Immature natural killer cell (primary cell): ENCODE measurements around the gene CACNA2D2. TPM values are rescaled to one million over a fixed set of nuclear protein-coding genes. Genes with fewer than 3 reads are reported as not detected.
A peak's percentile ranks its signal among the peaks of the same experiment; 100 is the strongest.

Source experiments
- DNase-seq, 3 donors: peaks; one replicate each; pipeline ENCODE4 v3.0.0; 2022; ENCODE audit warnings: mixed read lengths in 1 of 3
- H3K27ac Mint-ChIP-seq, 6 donors: one replicate each; pipeline ENCODE4 v1.8.0; 2020; ENCODE audit warnings: mixed read lengths in 6 of 6, mild to moderate bottlenecking in 5 of 6, inconsistent platforms in 4 of 6, moderate library complexity in 3 of 6
- H3K27me3 Mint-ChIP-seq, 3 donors: one replicate each; pipeline ENCODE4 v1.8.0; 2020 to 2021; ENCODE audit warnings: low read depth in 3 of 3, mild to moderate bottlenecking in 3 of 3, mixed read lengths in 3 of 3, moderate library complexity in 3 of 3, inconsistent platforms in 1 of 3
- H3K36me3 Mint-ChIP-seq, 3 donors: one replicate each; pipeline ENCODE4 v1.8.0; 2020; ENCODE audit warnings: mixed read lengths in 3 of 3, inconsistent platforms in 2 of 3, mild to moderate bottlenecking in 2 of 3
- H3K4me1 Mint-ChIP-seq, 2 donors: one replicate each; pipeline ENCODE4 v1.8.0; 2020; ENCODE audit warnings: inconsistent platforms in 2 of 2, mild to moderate bottlenecking in 2 of 2, mixed read lengths in 2 of 2, moderate library complexity in 1 of 2
- H3K4me3 Mint-ChIP-seq, 5 donors: one replicate each; pipeline ENCODE4 v1.8.0; 2020; ENCODE audit warnings: mild to moderate bottlenecking in 5 of 5, mixed read lengths in 5 of 5, inconsistent platforms in 3 of 5, moderate library complexity in 3 of 5
- H3K9me3 Mint-ChIP-seq, 6 donors: one replicate each; pipeline ENCODE4 v1.8.0; 2020; ENCODE audit warnings: mild to moderate bottlenecking in 6 of 6, mixed read lengths in 6 of 6, inconsistent platforms in 4 of 6, moderate library complexity in 3 of 6
- polyA plus RNA-seq, 3 donors: library from polyadenylated mRNA; unstranded; fragments of 300-500 nt; fragmentation: Illumina TruSeq; gene quantifications; one replicate each; pipeline ENCODE4 v1.2.3, GENCODE V29; 2021

CACNA2D2 gene
- polyA plus RNA-seq, 3 donors from 2014 or later, result 1.5 to 6.0 (median 2.3) TPM

DNA sequence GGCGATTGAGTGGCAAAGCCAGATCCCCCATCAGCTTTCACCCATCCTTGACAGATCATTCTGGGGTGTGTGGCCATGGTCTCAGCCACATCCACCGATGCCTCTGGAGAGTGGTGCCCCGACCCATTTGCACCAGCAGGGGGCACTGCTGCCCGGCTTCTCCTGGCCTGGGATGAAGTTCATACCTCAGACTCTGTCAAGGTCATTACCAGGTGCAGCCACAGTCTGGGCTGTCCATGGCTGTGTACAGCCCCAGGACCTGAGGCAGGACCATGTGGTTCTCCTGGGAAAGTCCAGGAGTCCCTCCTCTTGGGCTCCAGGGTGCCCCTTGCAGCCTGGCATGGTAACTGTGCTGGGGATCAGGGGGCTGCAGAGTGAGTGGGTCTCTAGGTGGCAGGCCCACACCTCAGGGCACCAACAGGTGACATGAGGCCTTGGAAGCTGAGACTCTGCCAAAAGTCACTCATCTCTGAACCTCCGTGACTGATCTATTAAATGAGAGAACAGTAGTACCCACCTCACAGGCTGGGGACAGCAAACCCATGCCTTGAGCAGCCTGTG, 67.2 kb downstream of the CACNA2D2 start:
- H3K27ac Mint-ChIP-seq, result peak overlapping the region; percentile 79 to 93 (median 86)
- peaks cover 0 to 4% (median 0%) of the 10 kb centered on the region in 3 donors for H3K36me3 Mint-ChIP-seq
- peak overlapping the region; percentile 40 to 76 (median 70) for H3K4me3 Mint-ChIP-seq
- peaks cover 0 to 5% (median 1%) of the 10 kb centered on the region in 3 donors for H3K27me3 Mint-ChIP-seq
- DNase-seq, result peak; percentile 85 to 86 (median 85)
- no peaks in the 10 kb centered on the region for H3K9me3 Mint-ChIP-seq
- H3K4me1 Mint-ChIP-seq, result peaks cover 64 to 68% of the 10 kb centered on the region in 2 donors

DNA sequence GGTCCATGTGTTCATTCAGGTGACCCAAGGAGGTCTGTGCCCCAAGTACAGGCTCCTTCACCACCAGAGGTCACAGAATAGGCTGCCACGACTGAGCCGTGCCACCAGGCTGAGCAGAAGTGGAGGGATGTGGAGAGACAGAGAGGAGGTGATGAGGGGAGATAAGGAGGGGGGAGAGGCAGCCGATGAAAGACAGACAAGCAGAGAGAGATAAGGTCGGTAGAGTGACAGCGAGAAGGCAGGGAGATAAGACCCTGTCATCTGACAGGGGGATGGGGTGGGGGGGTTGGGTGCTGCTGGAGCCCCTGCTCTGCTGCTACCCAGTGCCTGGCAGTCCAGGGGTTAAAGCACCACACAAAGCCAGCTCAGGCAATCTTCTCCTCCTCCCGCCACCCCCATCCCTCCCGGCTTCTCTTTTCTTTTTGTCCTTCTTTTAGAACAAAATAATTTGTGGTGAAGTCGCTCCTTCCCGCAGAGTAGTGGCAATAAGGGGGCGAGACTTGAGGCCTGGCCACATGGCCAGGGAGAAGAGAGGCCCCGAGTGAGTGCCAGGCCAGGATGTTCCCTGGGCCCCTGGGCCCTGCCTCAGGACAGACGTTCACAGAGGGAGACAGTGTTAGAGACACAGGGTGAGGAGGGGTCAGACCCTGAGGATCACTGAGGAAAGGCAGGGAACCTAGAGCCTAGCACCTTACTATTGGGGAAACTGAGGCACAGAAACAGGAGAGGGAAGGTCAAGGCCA, 67.9 kb downstream of the CACNA2D2 start:
- DNase-seq, result no peak
- H3K4me3 Mint-ChIP-seq, result peak overlapping the region; percentile 45 to 76 (median 72)
- no peaks in the 10 kb centered on the region for H3K9me3 Mint-ChIP-seq
- peaks cover 0 to 4% (median 0%) of the 10 kb centered on the region in 3 donors for H3K36me3 Mint-ChIP-seq
- H3K27me3 Mint-ChIP-seq, result peaks cover 0 to 3% (median 1%) of the 10 kb centered on the region in 3 donors
- H3K4me1 Mint-ChIP-seq, result peaks cover 69 to 74% of the 10 kb centered on the region in 2 donors
- peak overlapping the region; percentile 79 to 90 (median 88) for H3K27ac Mint-ChIP-seq

DNA sequence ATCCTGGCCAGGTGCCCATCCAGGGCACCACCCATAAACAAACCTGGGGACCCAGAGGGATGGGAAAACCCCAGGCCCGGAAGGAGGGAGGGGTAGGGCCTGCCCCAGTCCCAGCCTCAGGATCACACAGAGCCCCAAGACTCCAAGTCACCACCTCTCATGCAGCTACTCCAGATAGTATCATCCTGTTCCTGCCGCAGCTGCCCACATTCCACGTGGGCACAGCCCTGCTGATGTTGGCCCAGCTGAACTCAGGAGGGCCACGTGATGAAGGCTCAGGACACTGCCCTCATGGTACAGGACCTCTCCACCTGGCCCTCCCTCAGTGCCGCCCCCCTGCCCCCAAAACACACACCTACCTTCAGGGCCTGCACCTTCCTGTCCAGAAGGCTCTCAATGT, 69.5 kb downstream of the CACNA2D2 start:
- H3K4me3 Mint-ChIP-seq, result peak overlapping the region in 3 of 5 donors; percentile 5 to 24 (median 21)
- DNase-seq, result no peak
- H3K27me3 Mint-ChIP-seq, result peaks cover 2 to 7% (median 5%) of the 10 kb centered on the region in 3 donors
- peaks cover 85 to 89% of the 10 kb centered on the region in 2 donors for H3K4me1 Mint-ChIP-seq
- H3K36me3 Mint-ChIP-seq, result peaks cover 0 to 4% (median 0%) of the 10 kb centered on the region in 3 donors
- H3K27ac Mint-ChIP-seq, result peak overlapping the region; percentile 39 to 90 (median 60)
- no peaks in the 10 kb centered on the region for H3K9me3 Mint-ChIP-seq

DNA sequence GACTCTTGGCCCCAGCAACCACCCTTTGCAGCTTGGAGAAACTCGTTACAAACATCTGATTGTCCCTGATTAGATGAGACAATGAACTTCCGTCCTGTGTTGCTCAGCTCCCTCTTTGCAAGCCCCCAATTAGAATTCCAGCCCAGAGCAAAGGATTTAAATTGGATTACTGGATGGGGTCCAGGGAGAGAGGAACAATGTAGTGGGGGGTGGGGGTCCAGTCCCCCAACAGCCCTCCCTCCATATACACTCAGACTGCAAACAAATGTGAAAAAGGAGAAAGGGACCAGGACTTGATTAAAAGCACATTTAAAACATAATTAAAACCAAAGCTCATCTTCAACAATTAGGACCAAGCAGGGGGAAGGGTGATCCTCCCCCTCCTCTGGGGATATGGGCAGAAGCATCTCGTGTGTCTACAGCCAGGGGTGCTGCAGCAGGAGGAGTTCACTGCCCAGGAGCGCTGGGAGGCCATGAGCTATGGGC, 72.4 kb downstream of the CACNA2D2 start:
- peak in 1 of 3 donors; percentile 18 for DNase-seq
- Mint-ChIP-seq H3K4me3 (peak overlapping the region; percentile 70 to 88 (median 80)), H3K27me3 (peaks cover 2 to 9% (median 7%) of the 10 kb centered on the region in 3 donors), H3K27ac (peak overlapping the region; percentile 86 to 96 (median 94)), H3K36me3 (peaks cover 0 to 4% (median 0%) of the 10 kb centered on the region in 3 donors), H3K9me3 (no peaks in the 10 kb centered on the region), H3K4me1 (peaks cover 93% of the 10 kb centered on the region in 2 donors)

DNA sequence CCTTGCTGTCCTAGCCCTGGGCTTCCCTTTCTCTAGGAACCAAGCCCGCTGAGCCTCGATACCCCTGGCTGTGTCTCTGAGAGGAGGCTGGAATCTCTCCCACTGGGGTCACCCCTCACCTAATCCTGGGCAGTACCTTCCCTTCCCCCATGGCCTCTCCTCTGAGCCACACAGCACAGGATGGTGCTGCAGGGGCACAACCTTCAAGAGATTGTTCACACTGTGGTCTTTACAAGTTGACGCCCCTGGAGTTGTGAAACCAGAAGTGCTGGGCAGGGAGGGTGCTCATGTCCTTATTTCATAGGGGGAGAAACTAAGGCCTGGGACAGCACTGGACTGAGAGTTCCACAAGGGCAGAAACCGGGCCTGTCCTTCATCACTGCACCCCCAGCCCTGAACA, 73.2 kb downstream of the CACNA2D2 start:
- Mint-ChIP-seq H3K27ac (peak overlapping the region; percentile 86 to 96 (median 94)), H3K4me1 (peaks cover 91 to 92% of the 10 kb centered on the region in 2 donors)

DNA sequence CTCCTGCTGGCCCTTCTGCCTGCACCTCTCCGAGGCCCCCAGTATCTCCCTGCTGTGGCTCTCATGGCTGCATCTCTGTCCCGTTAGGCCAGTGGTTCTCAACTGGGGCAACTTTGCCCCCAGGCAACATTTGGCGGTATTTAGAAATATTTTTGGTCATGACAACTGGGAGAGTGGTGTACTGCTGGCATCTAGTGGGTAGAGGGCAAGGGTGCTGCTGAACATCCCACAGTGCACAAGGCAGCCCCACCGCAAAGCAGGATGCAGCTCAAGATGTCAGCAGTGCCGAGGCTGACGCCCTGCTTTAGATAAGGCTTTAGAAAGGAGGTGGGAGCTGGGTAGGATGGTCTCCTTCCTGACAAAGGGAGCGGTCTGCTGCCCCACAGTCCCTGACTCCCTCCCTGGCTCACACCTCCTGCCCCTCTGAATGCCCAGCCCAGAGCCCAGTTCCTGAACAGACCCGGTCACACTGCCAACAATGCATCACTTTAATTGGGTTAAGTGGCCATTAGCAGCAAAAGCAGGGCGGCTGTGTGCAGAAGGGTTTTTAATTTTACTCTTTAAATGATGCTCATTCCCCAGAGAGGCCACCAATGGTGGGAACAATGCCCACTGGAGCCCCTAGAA, 75.3 kb downstream of the CACNA2D2 start:
- H3K4me1 Mint-ChIP-seq, result peaks cover 73 to 74% of the 10 kb centered on the region in 2 donors
- H3K27ac Mint-ChIP-seq, result peak overlapping the region; percentile 90 to 99 (median 94)
- H3K4me3 Mint-ChIP-seq, result peak overlapping the region; percentile 56 to 85 (median 72)
- no peaks in the 10 kb centered on the region for H3K36me3 Mint-ChIP-seq
- H3K27me3 Mint-ChIP-seq, result peaks cover 2 to 7% (median 7%) of the 10 kb centered on the region in 3 donors
- peak; percentile 73 to 83 (median 80) for DNase-seq
- H3K9me3 Mint-ChIP-seq, result no peaks in the 10 kb centered on the region

More for the DNA sequence above, 73.2 kb downstream of the CACNA2D2 start:
- H3K27me3 Mint-ChIP-seq, result peaks cover 2 to 7% (median 7%) of the 10 kb centered on the region in 3 donors
- H3K4me3 Mint-ChIP-seq, result peak overlapping the region; percentile 70 to 88 (median 80)
- no peaks in the 10 kb centered on the region for H3K9me3 Mint-ChIP-seq
- peak; percentile 81 to 83 (median 81) for DNase-seq
- peaks cover 0 to 4% (median 0%) of the 10 kb centered on the region in 3 donors for H3K36me3 Mint-ChIP-seq

DNA sequence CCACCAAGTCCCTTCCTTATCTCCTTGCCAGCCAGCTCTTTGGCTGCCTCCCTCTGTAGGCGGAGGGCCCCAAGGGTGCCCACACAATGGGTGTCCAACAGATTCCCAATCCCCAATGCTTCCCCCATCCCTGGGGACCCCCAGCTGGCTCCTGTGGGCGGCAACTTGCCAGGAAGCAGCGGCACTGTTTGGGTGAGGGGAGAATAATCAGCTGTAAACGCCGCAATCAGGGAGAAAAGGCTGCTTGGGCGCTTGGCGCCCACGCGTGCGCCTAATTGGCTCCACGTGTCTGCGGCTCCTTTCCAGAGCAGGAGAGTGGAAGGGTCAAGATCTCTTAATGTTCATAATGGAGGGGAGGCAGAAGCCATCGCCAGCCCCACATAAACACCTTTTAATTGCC, 76.2 kb downstream of the CACNA2D2 start:
- Mint-ChIP-seq H3K27ac (peak overlapping the region; percentile 90 to 99 (median 94)), H3K27me3 (peaks cover 2 to 9% (median 7%) of the 10 kb centered on the region in 3 donors), H3K9me3 (no peaks in the 10 kb centered on the region), H3K4me3 (peak overlapping the region; percentile 15 to 85 (median 65)), H3K4me1 (peaks cover 67% of the 10 kb centered on the region in 2 donors), H3K36me3 (no peaks in the 10 kb centered on the region)
- no peak for DNase-seq

DNA sequence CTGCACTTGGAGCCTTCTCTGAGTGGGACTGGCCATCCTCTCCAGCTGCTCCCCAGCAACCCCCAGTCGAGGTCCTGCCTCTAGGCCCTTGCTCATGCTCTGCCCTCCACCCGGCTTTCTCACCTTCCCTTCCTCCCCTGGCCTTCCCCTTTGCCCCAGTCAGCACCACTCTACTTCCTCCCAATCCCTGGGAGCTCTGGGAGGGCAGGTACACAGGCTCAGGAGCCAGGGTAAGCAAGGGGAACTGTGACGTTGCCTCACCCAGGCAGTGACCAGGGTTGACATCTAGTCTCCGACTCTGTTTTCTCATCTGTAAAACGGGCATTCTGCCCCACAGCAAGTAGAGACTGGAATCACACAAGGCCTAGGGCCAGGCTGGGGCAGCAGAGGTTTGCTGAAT, 77.5 kb downstream of the CACNA2D2 start:
- H3K36me3 Mint-ChIP-seq, result no peaks in the 10 kb centered on the region
- no peak for DNase-seq
- H3K27ac Mint-ChIP-seq, result peak overlapping the region in 5 of 6 donors; percentile 49 to 81 (median 71)
- peaks cover 58 to 60% of the 10 kb centered on the region in 2 donors for H3K4me1 Mint-ChIP-seq
- peaks cover 2 to 10% (median 7%) of the 10 kb centered on the region in 3 donors for H3K27me3 Mint-ChIP-seq
- H3K9me3 Mint-ChIP-seq, result no peaks in the 10 kb centered on the region
- no peak overlapping the region for H3K4me3 Mint-ChIP-seq

DNA sequence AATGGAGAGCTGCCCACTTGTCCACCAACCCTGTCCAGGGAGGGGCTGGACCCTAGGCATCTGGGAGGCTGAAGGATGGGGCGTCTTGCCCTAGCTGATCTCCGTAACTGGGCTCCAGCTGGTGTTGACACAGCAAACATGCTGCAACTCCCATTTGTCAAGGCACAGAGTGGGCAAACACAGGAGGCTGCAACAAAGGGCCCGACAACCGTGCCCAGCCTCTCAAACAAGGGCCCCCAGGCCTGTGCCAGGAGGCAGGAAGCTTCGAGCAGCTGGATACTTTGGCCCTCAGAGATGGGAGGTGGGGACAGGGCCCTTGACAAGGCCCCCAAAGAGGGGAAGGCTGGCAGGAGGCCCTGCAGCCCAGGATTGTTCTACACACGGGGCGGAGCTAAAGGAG, 79.9 kb downstream of the CACNA2D2 start:
- Mint-ChIP-seq H3K27me3 (peaks cover 0 to 4% (median 3%) of the 10 kb centered on the region in 3 donors), H3K36me3 (no peaks in the 10 kb centered on the region), H3K27ac (peak overlapping the region in 1 of 6 donors; percentile 26), H3K4me1 (peaks cover 37% of the 10 kb centered on the region in 2 donors), H3K9me3 (no peaks in the 10 kb centered on the region), H3K4me3 (no peak overlapping the region)
- DNase-seq, result no peak

DNA sequence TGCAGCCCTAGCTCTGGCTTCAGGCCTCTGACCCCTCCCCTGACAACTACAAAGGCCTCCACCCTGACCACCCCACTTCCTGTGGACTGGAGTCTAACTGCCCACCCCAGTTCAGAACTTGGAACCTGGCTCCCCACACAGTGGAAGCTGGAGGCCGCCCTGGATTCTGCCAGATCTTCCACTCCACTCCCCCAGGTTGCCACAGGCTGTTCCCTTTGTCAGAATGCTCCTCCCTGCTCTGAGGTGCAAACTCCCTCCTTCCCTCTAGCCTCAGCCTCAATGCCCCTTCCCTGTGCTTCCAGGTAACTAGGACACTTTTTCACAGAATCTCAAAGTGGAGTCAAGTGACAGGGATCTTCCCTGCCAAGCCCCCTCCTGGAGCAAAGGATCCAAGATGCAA, 81.3 kb downstream of the CACNA2D2 start:
- H3K9me3 Mint-ChIP-seq, result no peaks in the 10 kb centered on the region
- peak overlapping the region in 3 of 6 donors; percentile 26 to 46 (median 46) for H3K27ac Mint-ChIP-seq
- peaks cover 30 to 35% of the 10 kb centered on the region in 2 donors for H3K4me1 Mint-ChIP-seq
- no peak overlapping the region for H3K4me3 Mint-ChIP-seq
- peaks cover 0 to 5% (median 1%) of the 10 kb centered on the region in 3 donors for H3K27me3 Mint-ChIP-seq
- H3K36me3 Mint-ChIP-seq, result no peaks in the 10 kb centered on the region
- no peak for DNase-seq

DNA sequence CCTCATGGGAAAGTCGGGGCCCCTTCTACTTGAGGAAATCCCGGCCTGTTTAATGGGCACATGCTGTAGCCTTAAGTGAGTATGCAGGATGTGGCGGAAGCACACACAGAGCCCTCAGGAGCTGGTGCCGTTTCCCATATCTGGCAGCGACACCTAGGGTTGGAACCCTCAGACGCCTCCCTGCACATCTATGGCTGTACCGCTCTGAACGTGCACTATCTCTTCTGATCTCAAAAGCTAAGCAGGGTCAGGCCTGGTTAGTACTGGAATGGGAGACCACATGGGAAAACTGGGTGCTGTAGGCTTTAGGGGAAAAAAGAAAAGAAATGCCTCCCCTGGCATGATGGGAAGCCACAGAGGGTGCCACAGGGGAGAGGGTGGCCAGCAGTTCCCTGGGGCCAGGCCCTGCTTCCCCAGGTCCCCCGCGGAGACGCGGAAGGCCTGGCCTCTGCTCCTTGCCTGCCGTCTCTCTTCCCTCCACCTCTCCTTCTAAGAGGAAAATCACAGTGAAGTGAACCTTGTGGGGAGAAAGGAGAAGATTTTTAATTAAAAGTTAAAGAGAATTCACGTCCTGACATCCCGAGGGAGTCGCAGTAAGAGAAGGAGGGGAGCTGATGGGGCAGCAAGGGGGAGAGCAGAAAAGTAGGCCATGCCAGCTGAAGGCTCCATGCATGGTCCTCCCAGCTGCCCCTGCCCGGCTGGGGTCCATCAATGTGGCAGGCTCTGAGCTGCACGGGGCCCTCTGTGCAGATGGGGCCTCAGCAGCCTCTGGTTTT, 83.7 kb downstream of the CACNA2D2 start:
- H3K27me3 Mint-ChIP-seq, result peaks cover 3 to 5% (median 3%) of the 10 kb centered on the region in 3 donors
- no peak overlapping the region for H3K4me3 Mint-ChIP-seq
- DNase-seq, result no peak
- no peak overlapping the region for H3K27ac Mint-ChIP-seq
- no peaks in the 10 kb centered on the region for H3K36me3 Mint-ChIP-seq
- H3K9me3 Mint-ChIP-seq, result no peaks in the 10 kb centered on the region
- peaks cover 41 to 44% of the 10 kb centered on the region in 2 donors for H3K4me1 Mint-ChIP-seq

DNA sequence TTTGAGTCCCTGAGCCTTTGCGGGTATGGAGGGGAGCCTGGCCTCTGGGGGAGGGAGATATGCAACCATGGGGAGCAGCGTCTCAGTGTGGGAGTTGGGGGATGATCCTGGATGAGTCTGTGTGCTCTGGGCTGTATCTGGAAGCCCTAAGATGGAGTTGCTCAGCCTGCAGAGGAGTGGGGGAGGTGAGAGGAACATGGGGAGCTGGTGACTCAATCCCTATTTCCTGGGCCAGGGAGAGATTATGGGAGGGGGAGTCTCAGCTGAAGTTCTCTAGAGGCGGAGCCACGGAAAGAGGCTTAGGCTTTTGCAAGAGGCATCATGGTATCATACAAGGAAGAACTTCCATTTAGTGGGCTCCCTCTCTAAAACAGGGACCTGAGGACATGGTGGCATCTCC, 84.6 kb downstream of the CACNA2D2 start:
- Mint-ChIP-seq H3K9me3 (no peaks in the 10 kb centered on the region), H3K4me1 (peaks cover 41 to 47% of the 10 kb centered on the region in 2 donors), H3K27me3 (peaks cover 3 to 5% (median 3%) of the 10 kb centered on the region in 3 donors), H3K4me3 (no peak overlapping the region), H3K27ac (peak overlapping the region in 2 of 6 donors; percentile 11 to 40), H3K36me3 (no peaks in the 10 kb centered on the region)
- DNase-seq, result no peak

DNA sequence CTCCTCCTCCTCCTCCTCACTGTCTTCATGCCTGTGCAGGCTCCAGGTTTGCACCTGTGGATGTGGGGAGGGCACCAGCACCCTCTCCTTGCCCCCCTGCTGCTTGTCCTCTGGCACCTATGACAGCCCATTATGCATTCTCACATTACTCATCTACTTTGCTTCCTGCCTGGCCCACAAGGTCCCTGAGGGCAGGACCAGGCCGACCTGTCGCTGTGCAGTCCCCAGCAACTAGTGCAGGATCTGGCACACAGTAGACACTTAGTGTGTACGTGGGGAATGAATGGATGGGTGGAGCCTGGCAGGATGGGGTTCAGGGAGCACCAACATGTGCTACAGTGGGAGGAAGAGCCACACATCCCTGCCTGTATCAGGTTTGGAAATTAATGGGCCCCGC, 85.8 kb downstream of the CACNA2D2 start:
- no peaks in the 10 kb centered on the region for H3K36me3 Mint-ChIP-seq
- H3K27ac Mint-ChIP-seq, result peak overlapping the region in 5 of 6 donors; percentile 25 to 76 (median 61)
- peaks cover 41 to 47% of the 10 kb centered on the region in 2 donors for H3K4me1 Mint-ChIP-seq
- peaks cover 3 to 5% (median 3%) of the 10 kb centered on the region in 3 donors for H3K27me3 Mint-ChIP-seq
- H3K4me3 Mint-ChIP-seq, result peak overlapping the region in 4 of 5 donors; percentile 25 to 71 (median 48)
- no peaks in the 10 kb centered on the region for H3K9me3 Mint-ChIP-seq
- DNase-seq, result no peak
